ENCODE measurements around the gene DNAH5. TPM values are rescaled to one million over a fixed set of nuclear protein-coding genes. Genes with fewer than 3 reads are reported as not detected.
A peak's percentile ranks its signal among the peaks of the same experiment; 100 is the strongest.

Gene DNAH5
- total and polyA plus RNA-seq, 2 donors (not counting 3 experiments of a cell fraction or from before 2014, with no cell fraction given) = 0.23 to 1.7 TPM

- no peak overlapping the region for H2AFZ ChIP-seq (ENCODE audit: low read depth, low read length)
- no peak overlapping the region for H3K4me2 ChIP-seq (ENCODE audit: insufficient read depth, low read length)
- DNase-seq (ENCODE audit: low read depth, low spot score) (peak; percentile 9), FAIRE-seq (no peak)
- no peaks in the 10 kb centered on the region for H3K9me3 ChIP-seq (replicated peaks; ENCODE audit: control insufficient read depth, insufficient read depth, low read length)
- dilution Hi-C loops (cut with MboI; ENCODE audit: extremely low pct_ligation_motif_present, low sequenced_read_pairs) = no loop called here
- ChIA-PET POLR2A (no interaction called here), CTCF (interaction anchor here (1.2 kb wide), 1 partner anchor 1635 kb away, joined by 4 read pairs; no protein-coding TSS in a partner anchor)
- no peaks in the 10 kb centered on the region for H4K20me1 ChIP-seq (replicated peaks; ENCODE audit: control insufficient read depth, extremely low read depth, insufficient read depth, low read length)
- no peaks in the 10 kb centered on the region for H3K9me1 ChIP-seq (replicated peaks; ENCODE audit: control insufficient read depth, extremely low read depth, insufficient read depth, low read length)
- no peak overlapping the region for H3K4me3 ChIP-seq (replicated peaks in 1 of 3; ENCODE audit: insufficient read depth in 1 of 3, low read depth in 1 of 3, low read length in 3 of 3)
- no peak for TF ChIP-seq MYC (IDR thresholded peaks at IDR 0.05; ENCODE audit: low read depth, low read length)
- TF ChIP-seq FOS (IDR thresholded peaks at IDR 0.05; ENCODE audit: borderline replicate concordance, insufficient read depth, low read length) = no peak
- no peak for TF ChIP-seq POLR2A (IDR thresholded peaks at IDR 0.05; ENCODE audit: low read depth, low read length)
- no peak for TF ChIP-seq POLR2AphosphoS5 (IDR thresholded peaks at IDR 0.05; ENCODE audit: insufficient read depth, low read depth, low read length)
- TF ChIP-seq EZH2 (IDR thresholded peaks at IDR 0.05; ENCODE audit: borderline replicate concordance, low read depth, low read length, severe bottlenecking) = no peak
- TF ChIP-seq MAX (IDR thresholded peaks at IDR 0.05; ENCODE audit: insufficient read depth, insufficient read length) = no peak
- TF ChIP-seq JUN (IDR thresholded peaks at IDR 0.05; ENCODE audit: borderline replicate concordance, insufficient read depth, insufficient read length, low read depth) = no peak
- TF ChIP-seq CTCF (IDR thresholded peaks at IDR 0.05; ENCODE audit: extremely low read depth in 1 of 2, insufficient read depth in 1 of 2, low read depth in 1 of 2, low read length in 2 of 2) = no peak
- TF ChIP-seq GATA2 (IDR thresholded peaks at IDR 0.05; ENCODE audit: insufficient read depth, insufficient read length, low read depth, low read length) = no peak
- peaks cover 10% of the 10 kb centered on the region for H3K4me1 ChIP-seq (ENCODE audit: control insufficient read depth, extremely low read depth, insufficient read depth, low read length)
- H3K79me2 ChIP-seq (ENCODE audit: control insufficient read depth, insufficient read depth, low read length) = no peaks in the 10 kb centered on the region
- no peak overlapping the region for H3K27ac ChIP-seq (ENCODE audit: insufficient read depth, low read depth, low read length)
- no peaks in the 10 kb centered on the region for H3K27me3 ChIP-seq (ENCODE audit: control insufficient read depth in 2 of 2, insufficient read depth in 2 of 2, low read length in 2 of 2)
- no peaks in the 10 kb centered on the region for H3K36me3 ChIP-seq (ENCODE audit: control insufficient read depth in 2 of 2, extremely low read depth in 1 of 2, insufficient read depth in 2 of 2, low read length in 2 of 2)
- BruUV-seq (replicated peaks) = no TSS peak
- intact Hi-C loops (cut with micrococcal nuclease) = no loop called here
- H3K9ac ChIP-seq (replicated peaks; ENCODE audit: extremely low read depth, insufficient read depth, low read length) = no peak overlapping the region
Measured at GRCh38 chr5:13659391-13659790, 285.1 kb downstream of the DNAH5 start.

All from endothelial cell of umbilical vein (primary cell).